ENCODE results near the gene TMEM53. TPM values are rescaled to one million over a fixed set of nuclear protein-coding genes. Genes with fewer than 3 reads are reported as not detected.

The TMEM53 gene
- total RNA-seq, 1 donor = 9.2 TPM

GRCh38 chr1:44631647-44632539, 42.4 kb downstream of the TMEM53 start:
- H3K4me3 ChIP-seq (ENCODE audit: low read depth, low read length) = peak overlapping the region; percentile 77
- no peak for TF ChIP-seq CTCF (IDR thresholded peaks at IDR 0.05; ENCODE audit: insufficient read depth, low read length)
- DNase-seq (ENCODE audit: low read depth) = peak; percentile 81

GRCh38 chr1:44631333-44631646, 43.0 kb downstream of the TMEM53 start:
- TF ChIP-seq CTCF (IDR thresholded peaks at IDR 0.05; ENCODE audit: insufficient read depth, low read length) = no peak
- no peak for DNase-seq (ENCODE audit: low read depth)
- peak overlapping the region; percentile 77 for H3K4me3 ChIP-seq (ENCODE audit: low read depth, low read length)

GRCh38 chr1:44630116-44630515, 44.2 kb downstream of the TMEM53 start:
- peak; percentile 39 for DNase-seq (ENCODE audit: low read depth)
- TF ChIP-seq CTCF (IDR thresholded peaks at IDR 0.05; ENCODE audit: insufficient read depth, low read length) = no peak
- no peak overlapping the region for H3K4me3 ChIP-seq (ENCODE audit: low read depth, low read length)

- peak; percentile 95 for DNase-seq (ENCODE audit: low read depth)
These were observed 45.1 kb downstream of the TMEM53 start for GRCh38 chr1:44628962-44629756.

GRCh38 chr1:44625348-44625747, 48.9 kb downstream of the TMEM53 start:
- DNase-seq (ENCODE audit: low read depth) = no peak
- TF ChIP-seq CTCF (IDR thresholded peaks at IDR 0.05; ENCODE audit: insufficient read depth, low read length) = no peak
- H3K4me3 ChIP-seq (ENCODE audit: low read depth, low read length) = no peak overlapping the region

More at GRCh38 chr1:44628962-44629756, 45.1 kb downstream of the TMEM53 start:
- no peak overlapping the region for H3K4me3 ChIP-seq (ENCODE audit: low read depth, low read length)
- no peak for TF ChIP-seq CTCF (IDR thresholded peaks at IDR 0.05; ENCODE audit: insufficient read depth, low read length)

- DNase-seq (ENCODE audit: low read depth) = no peak
- H3K4me3 ChIP-seq (ENCODE audit: low read depth, low read length) = no peak overlapping the region
- no peak for TF ChIP-seq CTCF (IDR thresholded peaks at IDR 0.05; ENCODE audit: insufficient read depth, low read length)
These were observed 49.9 kb downstream of the TMEM53 start for GRCh38 chr1:44624268-44624901.
